GM12878 (cell line): ENCODE data around the gene FOXJ3. TPM values are rescaled to one million over a fixed set of nuclear protein-coding genes. Genes with fewer than 3 reads are reported as not detected.

Experiments used
- CHD1 ChIP-seq: IDR thresholded peaks from 2 replicates; pipeline ENCODE4 v1.6.1; 2012; ENCODE audit warnings: low read depth, low read length, improper control_type of control experiment
- CUX1 ChIP-seq: IDR thresholded peaks from 2 replicates; pipeline ENCODE4 v1.6.1; 2012; ENCODE audit warnings: improper control_type of control experiment, low read depth, low read length; ENCODE audit not compliant: insufficient replicate concordance
- FOXM1 ChIP-seq: IDR thresholded peaks from 2 replicates; pipeline ENCODE4 v1.6.1; 2012; ENCODE audit warnings: low read depth, mild to moderate bottlenecking, inconsistent platforms, low read length, moderate library complexity
- HSF1 ChIP-seq: fragments of 150-350 bp; IDR thresholded peaks from 2 replicates; pipeline ENCODE4 v1.6.1; 2014; ENCODE audit warnings: mild to moderate bottlenecking, low read depth, low read length
- NR2C2 ChIP-seq: IDR thresholded peaks from 2 replicates; pipeline ENCODE4 v1.6.1; 2011; ENCODE audit warnings: borderline replicate concordance, low read depth; ENCODE audit not compliant: control insufficient read depth, insufficient read length
- POLR2AphosphoS5 ChIP-seq: IDR thresholded peaks from 2 replicates; pipeline ENCODE4 v1.6.1; 2011; ENCODE audit warnings: mild to moderate bottlenecking, low read length, inconsistent platforms
- TARDBP ChIP-seq: IDR thresholded peaks from 2 replicates; pipeline ENCODE4 v1.6.1; 2016; ENCODE audit warnings: borderline replicate concordance
- TCF3 ChIP-seq: IDR thresholded peaks from 2 replicates; pipeline ENCODE4 v1.6.1; 2012; ENCODE audit warnings: low read depth, mild to moderate bottlenecking, low read length, borderline replicate concordance; ENCODE audit not compliant: insufficient read depth
- WRNIP1 ChIP-seq: IDR thresholded peaks from 2 replicates; pipeline ENCODE4 v1.6.1; 2011; ENCODE audit warnings: low read depth, low read length, improper control_type of control experiment, borderline replicate concordance
- polyA plus RNA-seq, 11 experiments: library from polyadenylated mRNA; depleted of rRNA in 4 of 11; unstranded in 6 of 11; stranded (reverse) in 5 of 11; fragments of >200 nt; fragmentation: Nextera tagmentation in 4 of 11; fragmentation: Illumina TruSeq in 1 of 11; extraction: Ambion mirVana in 4 of 11; extraction: Trizol in 1 of 11; gene quantifications; 1 replicate in 1 of 11; 2 replicates in 10 of 11; pipeline versions ENCODE4 v1.2.1 to v1.2.3, GENCODE V29; 2011 to 2016; ENCODE audit warnings: inconsistent platforms in 2 of 11, missing spikeins in 2 of 11, low read depth in 1 of 11
- total RNA-seq, 4 experiments: library from RNA; depleted of rRNA in 3 of 4; stranded (reverse); fragments of >200 nt in 3 of 4; fragmentation: Illumina TruSeq in 1 of 4; extraction: Trizol in 1 of 4; gene quantifications; 2 replicates each; pipeline versions ENCODE4 v1.2.1 to v1.2.3, GENCODE V29; 2013 to 2021
- TF ChIP-seq, protein P1 (sequence below): IDR thresholded peaks from 2 replicates; pipeline ENCODE4 v1.6.1; 2012; ENCODE audit warnings: low read depth, low read length, improper control_type of control experiment

Gene FOXJ3
- total and polyA plus RNA-seq, 10 of the 15 experiments (the other 5 are each of a cell fraction or from before 2014, with no cell fraction given): 9.5 to 54.2 (median 24.7) TPM

GRCh38 chr1:42316292-42316691, 18.7 kb downstream of the FOXJ3 start (continued):
- TF ChIP-seq CUX1 (no peak), HSF1 (no peak), FOXM1 (no peak), WRNIP1 (no peak), CHD1 (no peak), TARDBP (no peak), NR2C2 (no peak), TCF3 (no peak), POLR2AphosphoS5 (no peak)
- TF ChIP-seq, protein P1, sequence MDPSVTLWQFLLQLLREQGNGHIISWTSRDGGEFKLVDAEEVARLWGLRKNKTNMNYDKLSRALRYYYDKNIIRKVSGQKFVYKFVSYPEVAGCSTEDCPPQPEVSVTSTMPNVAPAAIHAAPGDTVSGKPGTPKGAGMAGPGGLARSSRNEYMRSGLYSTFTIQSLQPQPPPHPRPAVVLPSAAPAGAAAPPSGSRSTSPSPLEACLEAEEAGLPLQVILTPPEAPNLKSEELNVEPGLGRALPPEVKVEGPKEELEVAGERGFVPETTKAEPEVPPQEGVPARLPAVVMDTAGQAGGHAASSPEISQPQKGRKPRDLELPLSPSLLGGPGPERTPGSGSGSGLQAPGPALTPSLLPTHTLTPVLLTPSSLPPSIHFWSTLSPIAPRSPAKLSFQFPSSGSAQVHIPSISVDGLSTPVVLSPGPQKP: no peak
